Spinal cord (tissue), 10 donors: Measurements from ENCODE around the gene CLEC16A. TPM values are rescaled to one million over a fixed set of nuclear protein-coding genes. Genes with fewer than 3 reads are reported as not detected.

Experiments used
- DNase-seq, 6 donors: peaks; one replicate each; pipeline versions ENCODE4 v3.0.0 to v3.0.0-alpha.2; 2013 to 2015; ENCODE audit warnings: low spot score in 6 of 6, low read depth in 4 of 6
- H3K27ac ChIP-seq: one replicate; pipeline ENCODE4 v1.5.1; 2013; ENCODE audit warnings: low read depth, low read length, control low read depth
- H3K27me3 ChIP-seq: one replicate; pipeline ENCODE4 v1.6.1; 2013; ENCODE audit warnings: low read length; ENCODE audit not compliant: control insufficient read depth, insufficient read depth
- H3K36me3 ChIP-seq: one replicate; pipeline ENCODE4 v1.6.1; 2013; ENCODE audit warnings: low read length; ENCODE audit not compliant: control insufficient read depth, insufficient read depth
- H3K4me1 ChIP-seq: one replicate; pipeline ENCODE4 v1.6.1; 2013; ENCODE audit warnings: low read length; ENCODE audit not compliant: control insufficient read depth, insufficient read depth
- H3K4me3 ChIP-seq: one replicate; pipeline ENCODE4 v1.5.1; 2013; ENCODE audit warnings: low read depth, low read length, control low read depth
- H3K9me3 ChIP-seq: one replicate; pipeline ENCODE4 v1.6.1; 2013; ENCODE audit warnings: low read length; ENCODE audit not compliant: control insufficient read depth, insufficient read depth
- WGBS: methylation state at CpG from one replicate; pipeline ENCODE4 v1.1.5; 2013; ENCODE audit warnings: missing lambda C conversion rate; ENCODE audit not compliant: insufficient coverage; 5-methylcytosine and 5-hydroxymethylcytosine counted together
- long read RNA-seq, 4 donors: transcript quantifications; one replicate each; lab custom pipeline, GENCODE V29; 2026
- polyA plus RNA-seq, 2 donors: library from polyadenylated mRNA; unstranded; fragments of 120-200 nt; gene quantifications; one replicate each; pipeline ENCODE4 v1.2.1, GENCODE V29; 2013; ENCODE audit not compliant: insufficient read length in 2 of 2
- total RNA-seq, 2 donors: library from RNA; depleted of rRNA in 1 of 2; stranded (reverse); fragments of 120-200 nt in 1 of 2; fragments of >200 nt in 1 of 2; gene quantifications; one replicate each; pipeline versions ENCODE4 v1.2.3 to v1.2.4, GENCODE V29; 2013 to 2014
- donor health status: healthy.

Gene CLEC16A
- total RNA-seq (10 to 100 TPM; 19.5 to 23.0 TPM), polyA plus RNA-seq (10 to 100 TPM; 27.3 to 38.4 TPM)
- long read RNA-seq, donor 1, full-length matches to known transcripts = 1 of 13 reads
- long read RNA-seq, donor 1, partial matches to known transcripts = 12 of 13 reads
- long read RNA-seq, donor 1, other reads (novel, unspliced or antisense) = 0 of 13 reads
- long read RNA-seq, donor 2 = 0 reads
- long read RNA-seq, donor 3 = 0 reads
- long read RNA-seq, donor 4 = 0 reads

GRCh38 chr16:10944249-10945064 is at the start of gene CLEC16A:
Gene CLEC16A, plus strand, starts transcription at chr16:10944564. Its CDS starts 154 bp downstream, at chr16:10944718.
- Histone ChIP-seq H3K9me3 (no peaks in the 10 kb centered on the region), H3K27ac (peak within 1 kb of the TSS; percentile 15), H3K4me1 (peaks cover 54% of the 10 kb centered on the region), H3K27me3 (no peaks in the 10 kb centered on the region), H3K4me3 (peak within 1 kb of the TSS; percentile 79), H3K36me3 (peaks cover 5% of the 10 kb centered on the region)
- WGBS = under 1% methylated on average over 81 of the region's 86 CpGs
- DNase-seq = peak; percentile 82 to 99 (median 93)

- Histone ChIP-seq H3K27me3 (peaks cover 8% of the 10 kb centered on the region), H3K27ac (no peak overlapping the region), H3K4me3 (no peak overlapping the region), H3K4me1 (no peaks in the 10 kb centered on the region), H3K9me3 (no peaks in the 10 kb centered on the region), H3K36me3 (no peaks in the 10 kb centered on the region)
- DNase-seq = peak in 2 of 6 donors; percentile 3 to 56
- WGBS = 12% methylated on average over 9 of the region's 17 CpGs
Observed at GRCh38 chr16:10895053-10895946, 49.1 kb upstream of the CLEC16A start.

- H3K27ac ChIP-seq = no peak overlapping the region
- H3K27me3 ChIP-seq = peaks cover 8% of the 10 kb centered on the region
- H3K4me1 ChIP-seq = no peaks in the 10 kb centered on the region
- no peak overlapping the region for H3K4me3 ChIP-seq
- no CpG with 5 or more reads among the region's 3 CpGs for WGBS
- no peaks in the 10 kb centered on the region for H3K9me3 ChIP-seq
- no peak for DNase-seq
- no peaks in the 10 kb centered on the region for H3K36me3 ChIP-seq
Observed at GRCh38 chr16:10896165-10896564, 48.2 kb upstream of the CLEC16A start.

- no CpG with 5 or more reads among the region's 2 CpGs for WGBS
- no peak overlapping the region for H3K4me3 ChIP-seq
- H3K9me3 ChIP-seq = no peaks in the 10 kb centered on the region
- peaks cover 8% of the 10 kb centered on the region for H3K27me3 ChIP-seq
- H3K27ac ChIP-seq = no peak overlapping the region
- DNase-seq = no peak
- H3K4me1 ChIP-seq = no peaks in the 10 kb centered on the region
- no peaks in the 10 kb centered on the region for H3K36me3 ChIP-seq
Observed at GRCh38 chr16:10896723-10897122, 47.6 kb upstream of the CLEC16A start.

- WGBS = 80% methylated on average over 2 of the region's 5 CpGs
- no peak for DNase-seq
- Histone ChIP-seq H3K4me1 (no peaks in the 10 kb centered on the region), H3K27me3 (peaks cover 8% of the 10 kb centered on the region), H3K27ac (no peak overlapping the region), H3K4me3 (no peak overlapping the region), H3K36me3 (no peaks in the 10 kb centered on the region), H3K9me3 (no peaks in the 10 kb centered on the region)
Observed at GRCh38 chr16:10897134-10897533, 47.2 kb upstream of the CLEC16A start.

- peaks cover 16% of the 10 kb centered on the region for H3K4me1 ChIP-seq
- H3K27me3 ChIP-seq = no peaks in the 10 kb centered on the region
- WGBS = 100% methylated on average over 1 of the region's 1 CpG
- no peak overlapping the region for H3K27ac ChIP-seq
- H3K9me3 ChIP-seq = peaks cover 7% of the 10 kb centered on the region
- no peak overlapping the region for H3K4me3 ChIP-seq
- no peak for DNase-seq
- H3K36me3 ChIP-seq = no peaks in the 10 kb centered on the region
Observed at GRCh38 chr16:10902999-10903398, 41.4 kb upstream of the CLEC16A start.

GRCh38 chr16:10906482-10906881 is 37.9 kb upstream of the CLEC16A start:
- no peaks in the 10 kb centered on the region for H3K36me3 ChIP-seq
- no peak overlapping the region for H3K27ac ChIP-seq
- no peak overlapping the region for H3K4me3 ChIP-seq
- peaks cover 7% of the 10 kb centered on the region for H3K9me3 ChIP-seq
- H3K4me1 ChIP-seq = peaks cover 18% of the 10 kb centered on the region
- no peaks in the 10 kb centered on the region for H3K27me3 ChIP-seq
- DNase-seq = no peak
- WGBS = 90% methylated on average over 15 of the region's 19 CpGs

DNA sequence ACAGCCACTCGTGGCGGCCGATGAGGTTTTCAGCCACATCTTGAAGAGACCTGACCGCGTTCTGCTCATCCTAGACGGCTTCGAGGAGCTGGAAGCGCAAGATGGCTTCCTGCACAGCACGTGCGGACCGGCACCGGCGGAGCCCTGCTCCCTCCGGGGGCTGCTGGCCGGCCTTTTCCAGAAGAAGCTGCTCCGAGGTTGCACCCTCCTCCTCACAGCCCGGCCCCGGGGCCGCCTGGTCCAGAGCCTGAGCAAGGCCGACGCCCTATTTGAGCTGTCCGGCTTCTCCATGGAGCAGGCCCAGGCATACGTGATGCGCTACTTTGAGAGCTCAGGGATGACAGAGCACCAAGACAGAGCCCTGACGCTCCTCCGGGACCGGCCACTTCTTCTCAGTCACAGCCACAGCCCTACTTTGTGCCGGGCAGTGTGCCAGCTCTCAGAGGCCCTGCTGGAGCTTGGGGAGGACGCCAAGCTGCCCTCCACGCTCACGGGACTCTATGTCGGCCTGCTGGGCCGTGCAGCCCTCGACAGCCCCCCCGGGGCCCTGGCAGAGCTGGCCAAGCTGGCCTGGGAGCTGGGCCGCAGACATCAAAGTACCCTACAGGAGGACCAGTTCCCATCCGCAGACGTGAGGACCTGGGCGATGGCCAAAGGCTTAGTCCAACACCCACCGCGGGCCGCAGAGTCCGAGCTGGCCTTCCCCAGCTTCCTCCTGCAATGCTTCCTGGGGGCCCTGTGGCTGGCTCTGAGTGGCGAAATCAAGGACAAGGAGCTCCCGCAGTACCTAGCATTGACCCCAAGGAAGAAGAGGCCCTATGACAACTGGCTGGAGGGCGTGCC is 37.2 kb upstream of the CLEC16A start:
- Histone ChIP-seq H3K27me3 (no peaks in the 10 kb centered on the region), H3K4me1 (peaks cover 18% of the 10 kb centered on the region), H3K36me3 (no peaks in the 10 kb centered on the region), H3K27ac (no peak overlapping the region), H3K4me3 (no peak overlapping the region), H3K9me3 (peaks cover 7% of the 10 kb centered on the region)
- 67% methylated on average over 45 of the region's 46 CpGs for WGBS
- DNase-seq = peak in 4 of 6 donors; percentile 3 to 69 (median 51)

DNA sequence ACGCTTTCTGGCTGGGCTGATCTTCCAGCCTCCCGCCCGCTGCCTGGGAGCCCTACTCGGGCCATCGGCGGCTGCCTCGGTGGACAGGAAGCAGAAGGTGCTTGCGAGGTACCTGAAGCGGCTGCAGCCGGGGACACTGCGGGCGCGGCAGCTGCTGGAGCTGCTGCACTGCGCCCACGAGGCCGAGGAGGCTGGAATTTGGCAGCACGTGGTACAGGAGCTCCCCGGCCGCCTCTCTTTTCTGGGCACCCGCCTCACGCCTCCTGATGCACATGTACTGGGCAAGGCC is 36.7 kb upstream of the CLEC16A start:
- DNase-seq = no peak
- Histone ChIP-seq H3K9me3 (peaks cover 5% of the 10 kb centered on the region), H3K27me3 (no peaks in the 10 kb centered on the region), H3K36me3 (no peaks in the 10 kb centered on the region), H3K4me1 (peaks cover 18% of the 10 kb centered on the region), H3K4me3 (no peak overlapping the region), H3K27ac (no peak overlapping the region)
- WGBS = 85% methylated on average over 21 of the region's 21 CpGs
